HepG2 (cell line): ENCODE measurements around the gene CAPN12. TPM values are rescaled to one million over a fixed set of nuclear protein-coding genes. Genes with fewer than 3 reads are reported as not detected.

ENCODE experiments used
- AGO1 ChIP-seq: fragments of 200-400 bp; formaldehyde crosslinking; IDR thresholded peaks from 2 replicates; pipeline ENCODE4 v1.6.1; 2017; ENCODE audit warnings: mild to moderate bottlenecking, low read depth, low read length, moderate library complexity; ENCODE audit not compliant: poor library complexity, severe bottlenecking
- AGO2 ChIP-seq: fragments of 200-400 bp; formaldehyde crosslinking; optimal IDR thresholded peaks from 2 replicates; pipeline ENCODE3; 2017; ENCODE audit warnings: mild to moderate bottlenecking, low read depth, low read length, moderate library complexity
- ARID3A ChIP-seq: IDR thresholded peaks from 2 replicates; pipeline ENCODE4 v1.6.1; 2012; ENCODE audit warnings: low read depth, low read length, improper control_type of control experiment
- MTA3 ChIP-seq: sonication (generic); formaldehyde crosslinking; IDR thresholded peaks from 2 replicates; pipeline ENCODE4 v1.4.0; 2020; ENCODE audit warnings: missing genetic modification reagents
- POLR2A ChIP-seq, 2 experiments: IDR thresholded peaks; 2 replicates each; pipeline ENCODE4 v1.6.1; 2011; ENCODE audit warnings: low read depth in 2 of 2, low read length in 2 of 2, mild to moderate bottlenecking in 1 of 2, moderate library complexity in 1 of 2; ENCODE audit not compliant: insufficient read depth in 1 of 2
- RBM22 ChIP-seq: fragments of 200-400 bp; formaldehyde crosslinking; optimal IDR thresholded peaks from 2 replicates; pipeline ENCODE3; 2017; ENCODE audit warnings: mild to moderate bottlenecking, low read length, moderate library complexity
- SIX4 ChIP-seq: sonication (generic); formaldehyde crosslinking; IDR thresholded peaks from 2 replicates; pipeline ENCODE4 v1.4.0; 2020; ENCODE audit warnings: missing genetic modification reagents
- TCF7 ChIP-seq: sonication (generic); IDR thresholded peaks from 2 replicates; pipeline ENCODE4 v1.6.1; 2016; ENCODE audit warnings: antibody characterized with exemption, low read depth
- ZBTB8A ChIP-seq: sonication (generic); formaldehyde crosslinking; IDR thresholded peaks from 2 replicates; pipeline ENCODE4 v1.4.0; 2020; ENCODE audit warnings: mild to moderate bottlenecking, low read depth, missing genetic modification reagents, borderline replicate concordance
- ZNF431 ChIP-seq: sonication (generic); formaldehyde crosslinking; IDR thresholded peaks from 2 replicates; pipeline ENCODE4 v1.9.0; 2022; ENCODE audit warnings: missing genetic modification reagents, low read depth, mild to moderate bottlenecking, borderline replicate concordance
- ZNF441 ChIP-seq: sonication (generic); formaldehyde crosslinking; IDR thresholded peaks from 2 replicates; pipeline ENCODE4 v1.7.0; 2021; ENCODE audit warnings: missing genetic modification reagents, borderline replicate concordance
- ZNF557 ChIP-seq: sonication (generic); formaldehyde crosslinking; IDR thresholded peaks from 2 replicates; pipeline ENCODE4 v1.4.0; 2020; ENCODE audit warnings: missing genetic modification reagents
- polyA plus RNA-seq, 8 experiments: library from polyadenylated mRNA; depleted of rRNA in 3 of 8; stranded (reverse) in 7 of 8; unstranded in 1 of 8; fragments of >200 nt; fragmentation: Illumina TruSeq in 4 of 8; extraction: Trizol in 4 of 8; gene quantifications; 2 replicates each; pipeline versions ENCODE4 v1.2.1 to v1.2.3, GENCODE V29; 2011 to 2016; ENCODE audit warnings: low read depth in 4 of 8, missing spikeins in 1 of 8, mixed read lengths in 1 of 8; ENCODE audit not compliant: insufficient read depth in 1 of 8
- total RNA-seq, 5 experiments: library from RNA; depleted of rRNA; stranded (reverse); fragments of >200 nt; fragmentation: Illumina TruSeq; extraction: Trizol; gene quantifications; 2 replicates each; pipeline ENCODE4 v1.2.3, GENCODE V29; 2016; ENCODE audit warnings: low read depth in 1 of 5
- TF ChIP-seq, protein P1 (sequence below): sonication (generic); formaldehyde crosslinking; IDR thresholded peaks from 2 replicates; pipeline ENCODE4 v1.4.0; 2020; ENCODE audit warnings: missing genetic modification reagents
- TF ChIP-seq, protein P2 (sequence below): sonication (generic); formaldehyde crosslinking; IDR thresholded peaks from 2 replicates; pipeline ENCODE4 v1.8.1; 2022; ENCODE audit warnings: low read depth, mild to moderate bottlenecking, missing genetic modification reagents

Gene CAPN12
- total and polyA plus RNA-seq, 2 of the 13 experiments (the other 11 are each of a cell fraction or from before 2014, with no cell fraction given), result 1.6 to 13.6 TPM

DNA sequence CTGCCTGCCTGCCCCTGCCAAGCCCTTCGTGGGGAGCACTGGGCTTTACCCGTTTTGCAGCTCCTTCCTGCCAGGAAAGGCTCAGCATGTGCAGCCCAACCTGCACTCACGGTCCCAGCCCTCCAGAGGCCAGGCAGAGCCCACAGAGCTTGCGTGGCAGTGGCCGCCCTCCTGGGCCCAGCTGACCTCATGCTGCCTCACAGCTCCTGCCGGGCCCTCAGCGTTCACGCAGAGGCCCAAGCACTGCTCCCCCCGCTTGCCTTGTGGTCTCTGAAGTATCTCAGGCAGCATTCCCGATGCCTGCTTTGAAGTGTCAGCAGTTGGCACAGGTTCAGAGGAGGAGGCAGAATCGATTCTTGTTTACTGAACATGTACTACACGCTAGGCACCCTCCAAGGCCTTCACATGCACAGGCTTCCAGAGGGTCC is 32.5 kb downstream of the CAPN12 start (continued):
- TF ChIP-seq, protein P1, sequence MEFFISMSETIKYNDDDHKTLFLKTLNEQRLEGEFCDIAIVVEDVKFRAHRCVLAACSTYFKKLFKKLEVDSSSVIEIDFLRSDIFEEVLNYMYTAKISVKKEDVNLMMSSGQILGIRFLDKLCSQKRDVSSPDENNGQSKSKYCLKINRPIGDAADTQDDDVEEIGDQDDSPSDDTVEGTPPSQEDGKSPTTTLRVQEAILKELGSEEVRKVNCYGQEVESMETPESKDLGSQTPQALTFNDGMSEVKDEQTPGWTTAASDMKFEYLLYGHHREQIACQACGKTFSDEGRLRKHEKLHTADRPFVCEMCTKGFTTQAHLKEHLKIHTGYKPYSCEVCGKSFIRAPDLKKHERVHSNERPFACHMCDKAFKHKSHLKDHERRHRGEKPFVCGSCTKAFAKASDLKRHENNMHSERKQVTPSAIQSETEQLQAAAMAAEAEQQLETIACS (CRISPR knock-in tag), result no peak
- TF ChIP-seq AGO2 (peak; percentile 82), POLR2A (IDR thresholded peaks at IDR 0.05; ENCODE audit: insufficient read depth in 1 of 2, low read depth in 2 of 2, low read length in 2 of 2) (0 out of 4 replicates have a peak, but pooled peaks of 1 of the 2 experiments have one; percentile 10), MTA3 (CRISPR knock-in tag) (no peak), ZNF431 (CRISPR knock-in tag) (no peak), ZNF557 (no peak), RBM22 (peak; percentile 99), SIX4 (CRISPR knock-in tag) (no peak), TCF7 (0 out of 2 replicates have a peak, but pooled peaks have one; percentile 12), ZNF441 (CRISPR knock-in tag) (no peak), ARID3A (no peak), AGO1 (peak; percentile 27), ZBTB8A (CRISPR knock-in tag) (no peak)
- TF ChIP-seq, protein P2, sequence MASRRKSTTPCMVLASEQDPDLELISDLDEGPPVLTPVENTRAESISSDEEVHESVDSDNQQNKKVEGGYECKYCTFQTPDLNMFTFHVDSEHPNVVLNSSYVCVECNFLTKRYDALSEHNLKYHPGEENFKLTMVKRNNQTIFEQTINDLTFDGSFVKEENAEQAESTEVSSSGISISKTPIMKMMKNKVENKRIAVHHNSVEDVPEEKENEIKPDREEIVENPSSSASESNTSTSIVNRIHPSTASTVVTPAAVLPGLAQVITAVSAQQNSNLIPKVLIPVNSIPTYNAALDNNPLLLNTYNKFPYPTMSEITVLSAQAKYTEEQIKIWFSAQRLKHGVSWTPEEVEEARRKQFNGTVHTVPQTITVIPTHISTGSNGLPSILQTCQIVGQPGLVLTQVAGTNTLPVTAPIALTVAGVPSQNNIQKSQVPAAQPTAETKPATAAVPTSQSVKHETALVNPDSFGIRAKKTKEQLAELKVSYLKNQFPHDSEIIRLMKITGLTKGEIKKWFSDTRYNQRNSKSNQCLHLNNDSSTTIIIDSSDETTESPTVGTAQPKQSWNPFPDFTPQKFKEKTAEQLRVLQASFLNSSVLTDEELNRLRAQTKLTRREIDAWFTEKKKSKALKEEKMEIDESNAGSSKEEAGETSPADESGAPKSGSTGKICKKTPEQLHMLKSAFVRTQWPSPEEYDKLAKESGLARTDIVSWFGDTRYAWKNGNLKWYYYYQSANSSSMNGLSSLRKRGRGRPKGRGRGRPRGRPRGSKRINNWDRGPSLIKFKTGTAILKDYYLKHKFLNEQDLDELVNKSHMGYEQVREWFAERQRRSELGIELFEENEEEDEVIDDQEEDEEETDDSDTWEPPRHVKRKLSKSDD, result no peak
